IMR-90 (cell line): ENCODE measurements around the gene S100A12. TPM values are rescaled to one million over a fixed set of nuclear protein-coding genes. Genes with fewer than 3 reads are reported as not detected.

Source experiments
- ATAC-seq: fragments of 200-7000 bp; cut with Tn5 transposase; 2 replicates; pipeline ENCODE4 v1.9.1; 2020; ENCODE audit warnings: low read depth, mild to moderate bottlenecking, moderate library complexity
- BruUV-seq: library from RNA; stranded (reverse); fragments of 400-500 nt; replicated peaks from 2 replicates; lab custom pipeline; 2021; lab: Mats Ljungman, UMichigan
- CTCF ChIA-PET: fragments of 300-600 bp; formaldehyde crosslinking; extraction: SDS; loops from one replicate; lab custom pipeline; 2021; ENCODE audit warnings: antibody characterized with exemption; lab: Yijun Ruan, JAX
- POLR2A ChIA-PET: fragments of 300-600 bp; sonication (Branson Sonifier 250); formaldehyde crosslinking; loops from one replicate; lab custom pipeline; 2022; ENCODE audit warnings: antibody characterized with exemption; ENCODE audit not compliant: unreplicated experiment; lab: Charles Lee
- DNase-seq: peaks from one replicate; pipeline ENCODE4 v3.0.0; 2013
- H2AFZ ChIP-seq: replicated peaks from 2 replicates; pipeline ENCODE3; 2013; ENCODE audit warnings: low read length, mild to moderate bottlenecking; ENCODE audit not compliant: poor library complexity
- H2AK5ac ChIP-seq: 2 replicates; pipeline ENCODE4 v1.6.1; 2013; ENCODE audit warnings: low read depth, low read length, inconsistent platforms
- H2AK9ac ChIP-seq: replicated peaks from 2 replicates; pipeline ENCODE3; 2013; ENCODE audit warnings: mild to moderate bottlenecking, low read depth, low read length, moderate library complexity; ENCODE audit not compliant: poor library complexity
- H2BK120ac ChIP-seq: 2 replicates; pipeline ENCODE4 v1.6.1; 2013; ENCODE audit warnings: low read depth, low read length, inconsistent platforms
- H2BK15ac ChIP-seq: 3 replicates; pipeline ENCODE4 v1.6.1; 2013; ENCODE audit warnings: low read depth, low read length, inconsistent platforms
- H2BK20ac ChIP-seq: 2 replicates; pipeline ENCODE4 v1.6.1; 2013; ENCODE audit warnings: low read depth, mild to moderate bottlenecking, inconsistent platforms, low read length, moderate library complexity
- H2BK5ac ChIP-seq: 2 replicates; pipeline ENCODE4 v1.6.1; 2013; ENCODE audit warnings: mild to moderate bottlenecking, low read depth, low read length, inconsistent platforms; ENCODE audit not compliant: poor library complexity, severe bottlenecking
- H3K14ac ChIP-seq: replicated peaks from 2 replicates; pipeline ENCODE4 v1.6.1; 2013; ENCODE audit warnings: low read depth, low read length, inconsistent platforms
- H3K18ac ChIP-seq: 2 replicates; pipeline ENCODE4 v1.6.1; 2013; ENCODE audit warnings: low read depth, low read length, control low read depth
- H3K23ac ChIP-seq: 2 replicates; pipeline ENCODE4 v1.6.1; 2013; ENCODE audit warnings: low read depth, low read length, inconsistent platforms
- H3K27ac ChIP-seq: 2 replicates; pipeline ENCODE4 v1.5.1; 2013; ENCODE audit warnings: mild to moderate bottlenecking, control low read depth, low read length; ENCODE audit not compliant: insufficient read depth
- H3K27me3 ChIP-seq: 2 replicates; pipeline ENCODE4 v1.6.1; 2013; ENCODE audit warnings: low read length; ENCODE audit not compliant: control insufficient read depth, insufficient read depth
- H3K36me3 ChIP-seq: 2 replicates; pipeline ENCODE4 v1.6.1; 2013; ENCODE audit warnings: low read length, mixed read lengths; ENCODE audit not compliant: control insufficient read depth, insufficient read depth
- H3K4ac ChIP-seq: 2 replicates; pipeline ENCODE4 v1.6.1; 2013; ENCODE audit warnings: low read depth, low read length, inconsistent platforms
- H3K4me1 ChIP-seq: 2 replicates; pipeline ENCODE4 v1.6.1; 2013; ENCODE audit warnings: low read length, mixed read lengths; ENCODE audit not compliant: control insufficient read depth, insufficient read depth
- H3K4me2 ChIP-seq: 2 replicates; pipeline ENCODE4 v1.6.1; 2013; ENCODE audit warnings: low read depth, mild to moderate bottlenecking, control low read depth, low read length, moderate library complexity
- H3K4me3 ChIP-seq: 2 replicates; pipeline ENCODE4 v1.5.1; 2013; ENCODE audit warnings: low read depth, mild to moderate bottlenecking, control low read depth, low read length, moderate library complexity; ENCODE audit not compliant: insufficient read depth
- H3K56ac ChIP-seq: 2 replicates; pipeline ENCODE4 v1.6.1; 2013; ENCODE audit warnings: low read length, inconsistent platforms; ENCODE audit not compliant: insufficient read depth; ENCODE audit errors: extremely low read depth
- H3K79me1 ChIP-seq, 2 experiments: 2 replicates each; pipeline ENCODE4 v1.6.1; 2013; ENCODE audit warnings: low read length in 2 of 2, inconsistent platforms in 1 of 2, low read depth in 1 of 2
- H3K9ac ChIP-seq: 2 replicates; pipeline ENCODE4 v1.6.1; 2013; ENCODE audit warnings: low read depth, low read length, control low read depth
- H3K9me1 ChIP-seq: 2 replicates; pipeline ENCODE4 v1.6.1; 2013; ENCODE audit warnings: low read length, inconsistent platforms; ENCODE audit not compliant: insufficient read depth
- H3K9me3 ChIP-seq: 2 replicates; pipeline ENCODE4 v1.6.1; 2013; ENCODE audit warnings: low read length; ENCODE audit not compliant: control insufficient read depth, insufficient read depth
- H4K20me1 ChIP-seq: 2 replicates; pipeline ENCODE4 v1.6.1; 2013; ENCODE audit warnings: low read length, inconsistent platforms; ENCODE audit not compliant: insufficient read depth
- H4K5ac ChIP-seq: 2 replicates; pipeline ENCODE4 v1.6.1; 2013; ENCODE audit warnings: mild to moderate bottlenecking, low read depth, low read length, control low read depth
- H4K8ac ChIP-seq, 2 experiments: 2 replicates each; pipeline ENCODE4 v1.6.1; 2013; ENCODE audit warnings: low read depth in 2 of 2, low read length in 2 of 2, control low read depth in 1 of 2, inconsistent platforms in 1 of 2
- H4K91ac ChIP-seq: 2 replicates; pipeline ENCODE4 v1.6.1; 2013; ENCODE audit warnings: low read depth, low read length, inconsistent platforms; ENCODE audit not compliant: insufficient read depth
- BHLHE40 ChIP-seq: fragments of 150-350 bp; IDR thresholded peaks from 2 replicates; pipeline ENCODE4 v1.6.1; 2016; ENCODE audit warnings: mild to moderate bottlenecking, low read depth, low read length
- CEBPB ChIP-seq: IDR thresholded peaks from 2 replicates; pipeline ENCODE4 v1.6.1; 2012; ENCODE audit warnings: low read depth, low read length, improper control_type of control experiment
- CTCF ChIP-seq: conservative IDR thresholded peaks from 2 replicates; pipeline ENCODE4 v1.5.1; 2012; ENCODE audit warnings: mild to moderate bottlenecking, low read depth, low read length, improper control_type of control experiment
- ELK1 ChIP-seq: fragments of 150-350 bp; IDR thresholded peaks from 2 replicates; pipeline ENCODE4 v1.6.1; 2016; ENCODE audit warnings: low read depth, mild to moderate bottlenecking, low read length, moderate library complexity, borderline replicate concordance
- FOS ChIP-seq: fragments of 150-350 bp; IDR thresholded peaks from 2 replicates; pipeline ENCODE4 v1.6.1; 2016; ENCODE audit warnings: low read depth, low read length
- MAFK ChIP-seq: IDR thresholded peaks from 2 replicates; pipeline ENCODE4 v1.6.1; 2012; ENCODE audit warnings: low read depth, low read length, improper control_type of control experiment
- MAZ ChIP-seq: IDR thresholded peaks from 2 replicates; pipeline ENCODE4 v1.6.1; 2012; ENCODE audit warnings: low read depth, mild to moderate bottlenecking, low read length, improper control_type of control experiment, moderate library complexity, borderline replicate concordance
- MXI1 ChIP-seq: IDR thresholded peaks from 2 replicates; pipeline ENCODE4 v1.6.1; 2012; ENCODE audit warnings: low read depth, mild to moderate bottlenecking, low read length, moderate library complexity, borderline replicate concordance
- NFE2L2 ChIP-seq: fragments of 150-350 bp; IDR thresholded peaks from 2 replicates; pipeline ENCODE4 v1.6.1; 2016; ENCODE audit warnings: low read depth, mild to moderate bottlenecking, low read length
- RAD21 ChIP-seq: IDR thresholded peaks from 2 replicates; pipeline ENCODE4 v1.6.1; 2012; ENCODE audit warnings: low read length, improper control_type of control experiment
- RCOR1 ChIP-seq: IDR thresholded peaks from 2 replicates; pipeline ENCODE4 v1.6.1; 2012; ENCODE audit warnings: mild to moderate bottlenecking, low read length, improper control_type of control experiment; ENCODE audit not compliant: insufficient replicate concordance
- SMC3 ChIP-seq: fragments of 150-350 bp; IDR thresholded peaks from 2 replicates; pipeline ENCODE4 v1.6.1; 2016; ENCODE audit warnings: low read depth, mild to moderate bottlenecking, antibody characterized with exemption, low read length, moderate library complexity
- USF2 ChIP-seq: fragments of 150-350 bp; IDR thresholded peaks from 2 replicates; pipeline ENCODE4 v1.6.1; 2017; ENCODE audit warnings: mild to moderate bottlenecking, antibody characterized with exemption, low read length, low read depth
- WGBS, 2 experiments: methylation state at CpG; one replicate each; pipeline versions ENCODE4 v1.1.5 to v1.1.7; 2013; ENCODE audit warnings: missing lambda C conversion rate in 2 of 2; ENCODE audit not compliant: insufficient read length in 1 of 2; ENCODE audit errors: extremely low coverage in 2 of 2; 5-methylcytosine and 5-hydroxymethylcytosine counted together
- dilution Hi-C: fragments of 300-500 bp; cut with HindIII; formaldehyde crosslinking; loops from one replicate; pipeline ENCODE4 v1.14.3; 2018; ENCODE audit warnings: low sequenced_read_pairs; ENCODE audit not compliant: unreplicated experiment
- in situ Hi-C: fragments of 300-500 bp; cut with MboI; formaldehyde crosslinking; loops from 3 replicates; pipeline ENCODE4 v1.14.3; 2019; ENCODE audit warnings: low sequenced_read_pairs, inconsistent platforms, mixed read lengths
- intact Hi-C: fragments of 100-400 bp; cut with micrococcal nuclease; formaldehyde crosslinking; loops from 2 replicates; pipeline ENCODE4 v1.10.0; 2022
- polyA plus RNA-seq, 3 experiments: library from polyadenylated mRNA; depleted of rRNA; stranded (reverse); fragments of >200 nt; gene quantifications; 2 replicates each; pipeline ENCODE4 v1.2.3, GENCODE V29; 2012; ENCODE audit warnings: low replicate concordance in 1 of 3
- total RNA-seq: library from RNA; depleted of rRNA; stranded (reverse); fragments of >200 nt; gene quantifications from 2 replicates; pipeline ENCODE4 v1.2.3, GENCODE V29; 2012

Gene S100A12
- total and polyA plus RNA-seq, 2 of the 4 experiments (the other 2 are of a cell fraction), result not detected

GRCh38 chr1:153415850-153416570, 40.6 kb upstream of the S100A12 start, which contains the start of gene S100A7A:
S100A7A (plus strand) TSS chr1:153416520; CDS start chr1:153418083, 1,563 bp downstream.
- H2BK5ac ChIP-seq, result no peak within 1 kb of the TSS
- no peak within 1 kb of the TSS for H3K14ac ChIP-seq

More at GRCh38 chr1:153415850-153416570, 40.6 kb upstream of the S100A12 start, which contains the start of gene S100A7A:
- no peak within 1 kb of the TSS for H3K23ac ChIP-seq
- no peaks in the 10 kb centered on the region for H3K9me3 ChIP-seq
- TF ChIP-seq MAZ (no peak), RAD21 (no peak), MAFK (no peak), NFE2L2 (no peak), FOS (no peak), RCOR1 (no peak), SMC3 (no peak), MXI1 (no peak), ELK1 (no peak), BHLHE40 (no peak), USF2 (no peak), CTCF (no peak), CEBPB (no peak)
- H3K56ac ChIP-seq, result no peak within 1 kb of the TSS
- H4K91ac ChIP-seq, result no peak within 1 kb of the TSS
- dilution Hi-C loops (no loop called here), in situ Hi-C loops (no loop called here), intact Hi-C loops (no loop called here)
- no peaks in the 10 kb centered on the region for H3K36me3 ChIP-seq
- ATAC-seq (no peak), DNase-seq (no peak)
- H3K9me1 ChIP-seq, result no peaks in the 10 kb centered on the region
- H3K27ac ChIP-seq, result no peak within 1 kb of the TSS
- H3K79me1 ChIP-seq, result no peaks in the 10 kb centered on the region
- H3K4me1 ChIP-seq, result no peaks in the 10 kb centered on the region
- H2BK20ac ChIP-seq, result no peak within 1 kb of the TSS
- H3K4me2 ChIP-seq, result no peak within 1 kb of the TSS
- H3K4ac ChIP-seq, result no peak within 1 kb of the TSS
- H2AFZ ChIP-seq, result no peak within 1 kb of the TSS
- no peak within 1 kb of the TSS for H4K5ac ChIP-seq
- BruUV-seq, result no TSS peak
- no peak within 1 kb of the TSS for H4K8ac ChIP-seq
- no peaks in the 10 kb centered on the region for H4K20me1 ChIP-seq
- CTCF ChIA-PET, result no interaction called here
- no peak within 1 kb of the TSS for H3K18ac ChIP-seq
- H2BK15ac ChIP-seq, result no peak within 1 kb of the TSS
- no peak within 1 kb of the TSS for H2AK9ac ChIP-seq
- H2BK120ac ChIP-seq, result no peak within 1 kb of the TSS
- H3K27me3 ChIP-seq, result no peaks in the 10 kb centered on the region
- no peak within 1 kb of the TSS for H2AK5ac ChIP-seq
- no peak within 1 kb of the TSS for H3K9ac ChIP-seq
- 0% methylated on average over 1 of the region's 6 CpGs; no CpG with 5 or more reads in 1 of the 2 experiments for WGBS, 2 experiments
- H3K4me3 ChIP-seq, result no peak within 1 kb of the TSS
- POLR2A ChIA-PET, result no interaction called here
